GM11168 (cell line): ENCODE data around the gene ATP13A5.

Experiments used
- in situ Hi-C: fragments of 300-500 bp; cut with MboI; formaldehyde crosslinking; loops from one replicate; pipeline ENCODE4 v1.12.0; 2022; ENCODE audit warnings: low sequenced_read_pairs; ENCODE audit not compliant: unreplicated experiment

Gene ATP13A5

GRCh38 chr3:193225302-193226125 is 153.0 kb downstream of the ATP13A5 start:
- in situ Hi-C loops, result no loop called here
